Measurements from ENCODE around the gene MTMR10. TPM values are rescaled to one million over a fixed set of nuclear protein-coding genes. Genes with fewer than 3 reads are reported as not detected.

Gene MTMR10
- polyA plus RNA-seq, 2 of the 4 experiments (the other 2 are of a cell fraction), result 11.9 to 23.1 TPM

DNA sequence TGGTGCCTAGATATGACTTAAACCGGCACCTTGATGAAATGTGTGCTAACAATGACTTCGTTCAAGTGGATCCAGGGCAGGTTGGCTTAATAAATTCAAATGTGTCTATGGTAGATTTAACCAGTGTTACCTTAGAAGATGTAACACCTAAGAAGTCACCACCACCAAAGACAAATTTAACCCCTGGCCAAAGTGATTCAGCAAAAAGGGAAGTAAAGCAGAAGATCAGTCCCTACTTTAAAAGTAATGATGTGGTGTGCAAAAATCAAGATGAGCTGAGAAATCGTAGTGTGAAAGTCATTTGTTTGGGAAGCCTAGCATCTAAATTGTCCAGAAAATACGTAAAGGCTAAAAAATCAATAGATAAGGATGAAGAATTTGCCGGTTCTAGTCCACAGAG, 86.6 kb downstream of the MTMR10 start:
- 93% methylated on average over 5 of the region's 5 CpGs for WGBS (ENCODE audit: missing lambda C conversion rate)
- POLR2A ChIA-PET, result interaction anchor here (0.9 to 1.4 kb wide), 2 partner anchors 46 to 224 kb away, joined by 3 read pairs; no protein-coding TSS in a partner anchor
- CTCF ChIA-PET, result interaction anchor here (2.0 kb wide), 1 partner anchor 12 kb away, joined by 5 read pairs; no protein-coding TSS in a partner anchor

GRCh38 chr15:30903497-30904187, 87.8 kb downstream of the MTMR10 start, which contains the start of gene FAN1:
Gene FAN1, plus strand, starts transcription at chr15:30903915. Its CDS starts 749 bp downstream, at chr15:30904664.
- Histone ChIP-seq H3K4me2 (peak within 1 kb of the TSS; percentile 79), H3K4me1 (peaks cover 5% of the 10 kb centered on the region; the same call in 1 of the 3 replicates), H3K27ac (peak within 1 kb of the TSS; percentile 81 to 93), H3K9me3 (no peaks in the 10 kb centered on the region), H3K4me3 (peak within 1 kb of the TSS; percentile 62)
- ATAC-seq (peak; percentile 98 to 99), FAIRE-seq (peak; percentile 59), DNase-seq (ENCODE audit: low read depth in 1 of 2, low spot score in 1 of 2) (peak; percentile 92 to 94)
- CTCF ChIA-PET, result interaction anchor here (1.0 to 2.9 kb wide), 7 partner anchors 9 to 226 kb away, joined by 3 to 15 read pairs (median 5); no protein-coding TSS in a partner anchor
- 2% methylated on average over 24 of the region's 65 CpGs for WGBS (ENCODE audit: missing lambda C conversion rate)
- POLR2A ChIA-PET, result interaction anchor here (0.6 to 1.4 kb wide), 6 partner anchors 44 to 531 kb away, joined by 3 to 4 read pairs (median 3); partner anchors contain the start of gene MTMR10
- TF ChIP-seq HOXB13 (CRISPR knock-in tag; IDR thresholded peaks at IDR 0.05; ENCODE audit: low read depth) (0 out of 2 replicates have a peak, but pooled peaks have one; percentile 3), NPAS2 (CRISPR knock-in tag; IDR thresholded peaks at IDR 0.05; ENCODE audit: borderline replicate concordance) (peak; percentile 43; the same call in 1 of the 2 replicates), HOXB5 (CRISPR knock-in tag; IDR thresholded peaks at IDR 0.05) (peak; percentile 64; the same call in 1 of the 2 replicates), CBX2 (IDR thresholded peaks at IDR 0.05; ENCODE audit: borderline replicate concordance, low read depth) (no peak), KDM5A (IDR thresholded peaks at IDR 0.05) (0 out of 2 replicates have a peak, but pooled peaks have one; percentile 38), FOXS1 (CRISPR knock-in tag; IDR thresholded peaks at IDR 0.05) (no peak), MAFK (IDR thresholded peaks at IDR 0.05; ENCODE audit: partially characterized antibody) (peak; percentile 8), HOXA7 (CRISPR knock-in tag; IDR thresholded peaks at IDR 0.05) (no peak), MYC (IDR thresholded peaks at IDR 0.05; ENCODE audit: borderline replicate concordance, low read length) (no peak; the same call in none of the 2 replicates), NR3C1 (IDR thresholded peaks at IDR 0.05) (no peak), REST (IDR thresholded peaks at IDR 0.05) (no peak), CBX8 (IDR thresholded peaks at IDR 0.05) (no peak), KDM1A (IDR thresholded peaks at IDR 0.05; ENCODE audit: low read depth) (no peak), BHLHE40 (IDR thresholded peaks at IDR 0.05; ENCODE audit: low read depth, low read length) (no peak), JUNB (IDR thresholded peaks at IDR 0.05) (no peak), POLR2A (IDR thresholded peaks at IDR 0.05; ENCODE audit: low read length) (peak; percentile 84), HEYL (CRISPR knock-in tag; IDR thresholded peaks at IDR 0.05) (no peak), BCL3 (IDR thresholded peaks at IDR 0.05) (peak; percentile 80; the same call in 2 of the 3 replicates), RAD21 (conservative IDR thresholded peaks at IDR 0.05 in 1 of 2, IDR thresholded peaks at IDR 0.05 in 1 of 2) (peak; percentile 13 to 41; a peak in 2 of 5 replicates), SREBF2 (IDR thresholded peaks at IDR 0.05) (no peak), GATA3 (IDR thresholded peaks at IDR 0.05; ENCODE audit: borderline replicate concordance) (peak; percentile 39; the same call in 1 of the 2 replicates), ZSCAN20 (CRISPR knock-in tag; IDR thresholded peaks at IDR 0.05) (no peak), ZFP36 (IDR thresholded peaks at IDR 0.05; ENCODE audit: borderline replicate concordance, partially characterized antibody) (no peak), RCOR1 (IDR thresholded peaks at IDR 0.05; ENCODE audit: low read depth, low read length) (no peak)
- TF ChIP-seq, protein P1, sequence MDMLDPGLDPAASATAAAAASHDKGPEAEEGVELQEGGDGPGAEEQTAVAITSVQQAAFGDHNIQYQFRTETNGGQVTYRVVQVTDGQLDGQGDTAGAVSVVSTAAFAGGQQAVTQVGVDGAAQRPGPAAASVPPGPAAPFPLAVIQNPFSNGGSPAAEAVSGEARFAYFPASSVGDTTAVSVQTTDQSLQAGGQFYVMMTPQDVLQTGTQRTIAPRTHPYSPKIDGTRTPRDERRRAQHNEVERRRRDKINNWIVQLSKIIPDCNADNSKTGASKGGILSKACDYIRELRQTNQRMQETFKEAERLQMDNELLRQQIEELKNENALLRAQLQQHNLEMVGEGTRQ (IDR thresholded peaks at IDR 0.05), result no peak
- TF ChIP-seq, protein P2, sequence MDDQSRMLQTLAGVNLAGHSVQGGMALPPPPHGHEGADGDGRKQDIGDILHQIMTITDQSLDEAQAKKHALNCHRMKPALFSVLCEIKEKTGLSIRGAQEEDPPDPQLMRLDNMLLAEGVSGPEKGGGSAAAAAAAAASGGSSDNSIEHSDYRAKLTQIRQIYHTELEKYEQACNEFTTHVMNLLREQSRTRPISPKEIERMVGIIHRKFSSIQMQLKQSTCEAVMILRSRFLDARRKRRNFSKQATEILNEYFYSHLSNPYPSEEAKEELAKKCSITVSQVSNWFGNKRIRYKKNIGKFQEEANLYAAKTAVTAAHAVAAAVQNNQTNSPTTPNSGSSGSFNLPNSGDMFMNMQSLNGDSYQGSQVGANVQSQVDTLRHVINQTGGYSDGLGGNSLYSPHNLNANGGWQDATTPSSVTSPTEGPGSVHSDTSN (IDR thresholded peaks at IDR 0.05), result 0 out of 2 replicates have a peak, but pooled peaks have one; percentile 26
- TF ChIP-seq, protein P3, sequence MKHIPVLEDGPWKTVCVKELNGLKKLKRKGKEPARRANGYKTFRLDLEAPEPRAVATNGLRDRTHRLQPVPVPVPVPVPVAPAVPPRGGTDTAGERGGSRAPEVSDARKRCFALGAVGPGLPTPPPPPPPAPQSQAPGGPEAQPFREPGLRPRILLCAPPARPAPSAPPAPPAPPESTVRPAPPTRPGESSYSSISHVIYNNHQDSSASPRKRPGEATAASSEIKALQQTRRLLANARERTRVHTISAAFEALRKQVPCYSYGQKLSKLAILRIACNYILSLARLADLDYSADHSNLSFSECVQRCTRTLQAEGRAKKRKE (CRISPR knock-in tag; IDR thresholded peaks at IDR 0.05; ENCODE audit: low read depth), result no peak
- TF ChIP-seq, protein P4, sequence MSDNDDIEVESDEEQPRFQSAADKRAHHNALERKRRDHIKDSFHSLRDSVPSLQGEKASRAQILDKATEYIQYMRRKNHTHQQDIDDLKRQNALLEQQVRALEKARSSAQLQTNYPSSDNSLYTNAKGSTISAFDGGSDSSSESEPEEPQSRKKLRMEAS (IDR thresholded peaks at IDR 0.05), result peak; percentile 99

More for the DNA sequence above, 86.6 kb downstream of the MTMR10 start:
- DNase-seq (ENCODE audit: low read depth in 1 of 2, low spot score in 1 of 2) (no peak), ATAC-seq (no peak), FAIRE-seq (no peak)
- H3K9me3 ChIP-seq, result no peaks in the 10 kb centered on the region
- H3K4me1 ChIP-seq, result peaks cover 5% of the 10 kb centered on the region; the same call in 1 of the 3 replicates
- H3K4me2 ChIP-seq, result peak overlapping the region; percentile 79
- peak overlapping the region; percentile 62; the same call in 1 of the 3 replicates for H3K4me3 ChIP-seq
- no peak overlapping the region for H3K27ac ChIP-seq
- TF ChIP-seq CEBPB (IDR thresholded peaks at IDR 0.05) (no peak), HOXB13 (CRISPR knock-in tag; IDR thresholded peaks at IDR 0.05; ENCODE audit: low read depth) (peak; percentile 34; the same call in 1 of the 2 replicates)

Data from A549 (cell line).